SK-N-SH treated with all-trans-retinoic acid at 6 μM for 48 hours (cell line): ENCODE results near the gene AFTPH.

Experiments
- ATAC-seq: fragments of 200-7000 bp; cut with Tn5 transposase; 3 replicates; pipeline ENCODE4 v1.9.1; 2020; ENCODE audit warnings: mild to moderate bottlenecking, moderate library complexity
- ARNTL ChIP-seq: fragments of 450-650 bp; formaldehyde crosslinking; IDR thresholded peaks from 2 replicates; pipeline ENCODE4 v1.5.0; 2020; ENCODE audit warnings: low read depth, mild to moderate bottlenecking, moderate library complexity, borderline replicate concordance
- BACH2 ChIP-seq: fragments of 250-450 bp; sonication (Bioruptor Pico); IDR thresholded peaks from 2 replicates; pipeline ENCODE4 v1.9.0; 2021; ENCODE audit warnings: mild to moderate bottlenecking, borderline replicate concordance
- CSDC2 ChIP-seq: fragments of 250-450 bp; sonication (Bioruptor Pico); IDR thresholded peaks from 2 replicates; pipeline ENCODE4 v1.5.0; 2020; ENCODE audit warnings: mild to moderate bottlenecking, moderate library complexity
- CSRNP3 ChIP-seq: fragments of 250-450 bp; sonication (Bioruptor Pico); IDR thresholded peaks from 2 replicates; pipeline ENCODE4 v1.5.1; 2021; ENCODE audit warnings: mild to moderate bottlenecking, moderate library complexity
- GLIS3 ChIP-seq: fragments of 250-450 bp; sonication (Bioruptor Pico); IDR thresholded peaks from 2 replicates; pipeline ENCODE4 v1.5.0; 2020; ENCODE audit warnings: mild to moderate bottlenecking, moderate library complexity
- ISL1 ChIP-seq: fragments of 250-450 bp; sonication (Bioruptor Pico); IDR thresholded peaks from 2 replicates; pipeline ENCODE4 v2.1.2; 2022; ENCODE audit warnings: mild to moderate bottlenecking, moderate library complexity
- OSR1 ChIP-seq: fragments of 250-450 bp; sonication (Bioruptor Pico); IDR thresholded peaks from 2 replicates; pipeline ENCODE4 v1.8.0; 2022; ENCODE audit warnings: moderate library complexity, mild to moderate bottlenecking, inconsistent platforms
- PATZ1 ChIP-seq: fragments of 250-450 bp; sonication (Bioruptor Pico); IDR thresholded peaks from 2 replicates; pipeline ENCODE4 v1.8.0; 2020; ENCODE audit warnings: mild to moderate bottlenecking, moderate library complexity, borderline replicate concordance
- PPARA ChIP-seq: fragments of 250-450 bp; sonication (Bioruptor Pico); IDR thresholded peaks from 2 replicates; pipeline ENCODE4 v1.5.0; 2020; ENCODE audit warnings: mild to moderate bottlenecking, borderline replicate concordance
- RARB ChIP-seq: fragments of 250-450 bp; sonication (Bioruptor Pico); IDR thresholded peaks from 2 replicates; pipeline ENCODE4 v1.8.0; 2021; ENCODE audit warnings: mild to moderate bottlenecking, moderate library complexity
- SNAI2 ChIP-seq: fragments of 250-450 bp; sonication (Bioruptor Pico); IDR thresholded peaks from 2 replicates; pipeline ENCODE4 v1.5.0; 2020; ENCODE audit warnings: mild to moderate bottlenecking, moderate library complexity
- TCF4 ChIP-seq: fragments of 250-450 bp; sonication (Bioruptor Pico); IDR thresholded peaks from 2 replicates; pipeline ENCODE4 v1.8.0; 2021; ENCODE audit warnings: mild to moderate bottlenecking, moderate library complexity, borderline replicate concordance
- TOX ChIP-seq: fragments of 250-450 bp; sonication (Bioruptor Pico); IDR thresholded peaks from 2 replicates; pipeline ENCODE4 v1.8.0; 2021; ENCODE audit warnings: mild to moderate bottlenecking, moderate library complexity, borderline replicate concordance
- ZC3H10 ChIP-seq: fragments of 250-450 bp; sonication (Bioruptor Pico); IDR thresholded peaks from 2 replicates; pipeline ENCODE4 v1.5.1; 2021; ENCODE audit warnings: mild to moderate bottlenecking, moderate library complexity
- ZFP3 ChIP-seq: fragments of 250-450 bp; sonication (Bioruptor Pico); IDR thresholded peaks from 2 replicates; pipeline ENCODE4 v1.5.0; 2020; ENCODE audit warnings: mild to moderate bottlenecking, moderate library complexity
- ZFP30 ChIP-seq: fragments of 450-650 bp; formaldehyde crosslinking; IDR thresholded peaks from 2 replicates; pipeline ENCODE4 v1.5.0; 2022; ENCODE audit warnings: mild to moderate bottlenecking, moderate library complexity
- ZNF565 ChIP-seq: fragments of 450-650 bp; formaldehyde crosslinking; conservative IDR thresholded peaks from 2 replicates; pipeline ENCODE4 v1.5.0; 2020; ENCODE audit warnings: low read depth, mild to moderate bottlenecking, moderate library complexity
- ZNF70 ChIP-seq: fragments of 450-650 bp; formaldehyde crosslinking; IDR thresholded peaks from 2 replicates; pipeline ENCODE4 v1.5.0; 2020; ENCODE audit warnings: mild to moderate bottlenecking, moderate library complexity
- TF ChIP-seq, protein P1 (sequence below): fragments of 250-450 bp; sonication (Bioruptor Pico); IDR thresholded peaks from 2 replicates; pipeline ENCODE4 v1.8.0; 2021; ENCODE audit warnings: low read depth, mild to moderate bottlenecking, moderate library complexity, borderline replicate concordance
- TF ChIP-seq, protein P2 (sequence below): fragments of 250-450 bp; sonication (Bioruptor Pico); IDR thresholded peaks from 2 replicates; pipeline ENCODE4 v1.5.1; 2020; ENCODE audit warnings: low read depth, mild to moderate bottlenecking, moderate library complexity
- TF ChIP-seq, protein P3 (sequence below): fragments of 250-450 bp; sonication (Bioruptor Pico); IDR thresholded peaks from 2 replicates; pipeline ENCODE4 v1.5.0; 2020; ENCODE audit warnings: mild to moderate bottlenecking, moderate library complexity

AFTPH gene

GRCh38 chr2:64587561-64587960 lies 63.4 kb downstream of the AFTPH start:
- no peak for ATAC-seq

GRCh38 chr2:64591188-64591587 lies 67.1 kb downstream of the AFTPH start:
- no peak for ATAC-seq
- TF ChIP-seq, protein P1, sequence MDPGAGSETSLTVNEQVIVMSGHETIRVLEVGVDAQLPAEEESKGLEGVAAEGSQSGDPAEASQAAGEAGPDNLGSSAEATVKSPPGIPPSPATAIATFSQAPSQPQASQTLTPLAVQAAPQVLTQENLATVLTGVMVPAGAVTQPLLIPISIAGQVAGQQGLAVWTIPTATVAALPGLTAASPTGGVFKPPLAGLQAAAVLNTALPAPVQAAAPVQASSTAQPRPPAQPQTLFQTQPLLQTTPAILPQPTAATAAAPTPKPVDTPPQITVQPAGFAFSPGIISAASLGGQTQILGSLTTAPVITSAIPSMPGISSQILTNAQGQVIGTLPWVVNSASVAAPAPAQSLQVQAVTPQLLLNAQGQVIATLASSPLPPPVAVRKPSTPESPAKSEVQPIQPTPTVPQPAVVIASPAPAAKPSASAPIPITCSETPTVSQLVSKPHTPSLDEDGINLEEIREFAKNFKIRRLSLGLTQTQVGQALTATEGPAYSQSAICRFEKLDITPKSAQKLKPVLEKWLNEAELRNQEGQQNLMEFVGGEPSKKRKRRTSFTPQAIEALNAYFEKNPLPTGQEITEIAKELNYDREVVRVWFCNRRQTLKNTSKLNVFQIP (CRISPR knock-in tag): no peak
- TF ChIP-seq ZNF565 (CRISPR knock-in tag) (no peak), ZFP30 (CRISPR knock-in tag) (no peak), ZC3H10 (no peak), BACH2 (CRISPR knock-in tag) (no peak), PATZ1 (no peak), SNAI2 (CRISPR knock-in tag) (no peak), CSRNP3 (CRISPR knock-in tag) (no peak), CSDC2 (CRISPR knock-in tag) (no peak), TCF4 (no peak)

More at GRCh38 chr2:64587561-64587960, 63.4 kb downstream of the AFTPH start:
- TF ChIP-seq PPARA (CRISPR knock-in tag) (no peak), RARB (CRISPR knock-in tag) (no peak), ZFP3 (CRISPR knock-in tag) (no peak), ZFP30 (CRISPR knock-in tag) (no peak), ARNTL (no peak), ZNF70 (CRISPR knock-in tag) (no peak), ISL1 (CRISPR knock-in tag) (no peak), CSDC2 (CRISPR knock-in tag) (no peak), GLIS3 (CRISPR knock-in tag) (no peak), PATZ1 (no peak), BACH2 (CRISPR knock-in tag) (no peak), OSR1 (CRISPR knock-in tag) (no peak), TOX (no peak), SNAI2 (CRISPR knock-in tag) (no peak), ZNF565 (CRISPR knock-in tag) (no peak), CSRNP3 (CRISPR knock-in tag) (no peak), TCF4 (no peak)
- TF ChIP-seq, protein P2, sequence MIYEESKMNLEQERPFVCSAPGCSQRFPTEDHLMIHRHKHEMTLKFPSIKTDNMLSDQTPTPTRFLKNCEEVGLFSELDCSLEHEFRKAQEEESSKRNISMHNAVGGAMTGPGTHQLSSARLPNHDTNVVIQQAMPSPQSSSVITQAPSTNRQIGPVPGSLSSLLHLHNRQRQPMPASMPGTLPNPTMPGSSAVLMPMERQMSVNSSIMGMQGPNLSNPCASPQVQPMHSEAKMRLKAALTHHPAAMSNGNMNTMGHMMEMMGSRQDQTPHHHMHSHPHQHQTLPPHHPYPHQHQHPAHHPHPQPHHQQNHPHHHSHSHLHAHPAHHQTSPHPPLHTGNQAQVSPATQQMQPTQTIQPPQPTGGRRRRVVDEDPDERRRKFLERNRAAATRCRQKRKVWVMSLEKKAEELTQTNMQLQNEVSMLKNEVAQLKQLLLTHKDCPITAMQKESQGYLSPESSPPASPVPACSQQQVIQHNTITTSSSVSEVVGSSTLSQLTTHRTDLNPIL (CRISPR knock-in tag): no peak
- TF ChIP-seq, protein P3, sequence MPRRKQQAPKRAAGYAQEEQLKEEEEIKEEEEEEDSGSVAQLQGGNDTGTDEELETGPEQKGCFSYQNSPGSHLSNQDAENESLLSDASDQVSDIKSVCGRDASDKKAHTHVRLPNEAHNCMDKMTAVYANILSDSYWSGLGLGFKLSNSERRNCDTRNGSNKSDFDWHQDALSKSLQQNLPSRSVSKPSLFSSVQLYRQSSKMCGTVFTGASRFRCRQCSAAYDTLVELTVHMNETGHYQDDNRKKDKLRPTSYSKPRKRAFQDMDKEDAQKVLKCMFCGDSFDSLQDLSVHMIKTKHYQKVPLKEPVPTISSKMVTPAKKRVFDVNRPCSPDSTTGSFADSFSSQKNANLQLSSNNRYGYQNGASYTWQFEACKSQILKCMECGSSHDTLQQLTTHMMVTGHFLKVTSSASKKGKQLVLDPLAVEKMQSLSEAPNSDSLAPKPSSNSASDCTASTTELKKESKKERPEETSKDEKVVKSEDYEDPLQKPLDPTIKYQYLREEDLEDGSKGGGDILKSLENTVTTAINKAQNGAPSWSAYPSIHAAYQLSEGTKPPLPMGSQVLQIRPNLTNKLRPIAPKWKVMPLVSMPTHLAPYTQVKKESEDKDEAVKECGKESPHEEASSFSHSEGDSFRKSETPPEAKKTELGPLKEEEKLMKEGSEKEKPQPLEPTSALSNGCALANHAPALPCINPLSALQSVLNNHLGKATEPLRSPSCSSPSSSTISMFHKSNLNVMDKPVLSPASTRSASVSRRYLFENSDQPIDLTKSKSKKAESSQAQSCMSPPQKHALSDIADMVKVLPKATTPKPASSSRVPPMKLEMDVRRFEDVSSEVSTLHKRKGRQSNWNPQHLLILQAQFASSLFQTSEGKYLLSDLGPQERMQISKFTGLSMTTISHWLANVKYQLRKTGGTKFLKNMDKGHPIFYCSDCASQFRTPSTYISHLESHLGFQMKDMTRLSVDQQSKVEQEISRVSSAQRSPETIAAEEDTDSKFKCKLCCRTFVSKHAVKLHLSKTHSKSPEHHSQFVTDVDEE (CRISPR knock-in tag): no peak
- TF ChIP-seq, protein P1 (CRISPR knock-in tag): no peak
